Activated T-helper 17 cell treated with anti-CD3 and anti-CD28 coated beads, Interleukin-2, amount 50 U/mL, for 72 hours (primary cell): ENCODE results near the gene CCDC15. TPM values are rescaled to one million over a fixed set of nuclear protein-coding genes. Genes with fewer than 3 reads are reported as not detected.

Source experiments
- total RNA-seq, 2 donors: library from RNA; stranded (reverse); gene quantifications; one replicate each; pipeline ENCODE4 v1.2.3, GENCODE V29; 2022

The CCDC15 gene
- total RNA-seq, 2 donors from 2014 or later, result 5.5 to 8.7 TPM

Other genes starting within 250 kb of the CCDC15 start
- 1 to 10 TPM; 7.3 to 8.0 TPM for gene NRGN, start 214.3 kb upstream of the CCDC15 start, total RNA-seq
- not detected for gene VSIG2, start 201.9 kb upstream of the CCDC15 start, total RNA-seq
- gene ESAM, start 191.9 kb upstream of the CCDC15 start, total RNA-seq, result under 1 TPM; 0.50 to 0.84 TPM
- gene MSANTD2, start 153.8 kb upstream of the CCDC15 start, total RNA-seq, result 10 to 100 TPM in 1 of 2 donors, 1 to 10 TPM in 1; 6.9 to 10.6 TPM
- gene ROBO3, start 88.8 kb upstream of the CCDC15 start, total RNA-seq, result 1 to 10 TPM; 8.1 TPM
- not detected for gene ROBO4, start 56.3 kb upstream of the CCDC15 start, total RNA-seq
- not detected for gene HEPN1, start 35.0 kb upstream of the CCDC15 start, total RNA-seq
- gene HEPACAM, start 18.2 kb upstream of the CCDC15 start, total RNA-seq, result not detected
- 1 to 10 TPM; 1.6 to 2.6 TPM for gene SLC37A2, start 109.1 kb downstream of the CCDC15 start, total RNA-seq
- 10 to 100 TPM; 11.3 to 14.2 TPM for gene TMEM218, start 157.4 kb downstream of the CCDC15 start, total RNA-seq
- not detected for gene PKNOX2, start 210.5 kb downstream of the CCDC15 start, total RNA-seq